Measurements from ENCODE around the gene HIP1R.

- TF ChIP-seq TCF7L2 (IDR thresholded peaks at IDR 0.05; ENCODE audit: low read depth, low read length) (no peak), CTCF (IDR thresholded peaks at IDR 0.05) (no peak)
These were observed 8.2 kb downstream of the HIP1R start for GRCh38 chr12:122843455-122843854.
